T-helper 2 cell (primary cell): ENCODE measurements around the gene ZNF280B.
"Not testable (repeated sequence)": the region's sequence is repeated elsewhere in the genome, so short reads cannot be mapped to it uniquely, and the experiment has no call there.

Source experiments
- DNase-seq, 5 experiments: peaks; one replicate each; pipeline versions ENCODE4 v3.0.0 to v3.0.0-alpha.2; 2012 to 2022

The ZNF280B gene

GRCh38 chr22:22506736-22507135 lies 1.8 kb downstream of the ZNF280B start:
- DNase-seq = no peak

GRCh38 chr22:22498267-22498666 lies 10.3 kb downstream of the ZNF280B start:
- no peak for DNase-seq

GRCh38 chr22:22491589-22491988 lies 17.0 kb downstream of the ZNF280B start:
- DNase-seq = not testable (repeated sequence)

- no peak for DNase-seq
Observed at GRCh38 chr22:22488736-22489135, 19.8 kb downstream of the ZNF280B start.

DNA sequence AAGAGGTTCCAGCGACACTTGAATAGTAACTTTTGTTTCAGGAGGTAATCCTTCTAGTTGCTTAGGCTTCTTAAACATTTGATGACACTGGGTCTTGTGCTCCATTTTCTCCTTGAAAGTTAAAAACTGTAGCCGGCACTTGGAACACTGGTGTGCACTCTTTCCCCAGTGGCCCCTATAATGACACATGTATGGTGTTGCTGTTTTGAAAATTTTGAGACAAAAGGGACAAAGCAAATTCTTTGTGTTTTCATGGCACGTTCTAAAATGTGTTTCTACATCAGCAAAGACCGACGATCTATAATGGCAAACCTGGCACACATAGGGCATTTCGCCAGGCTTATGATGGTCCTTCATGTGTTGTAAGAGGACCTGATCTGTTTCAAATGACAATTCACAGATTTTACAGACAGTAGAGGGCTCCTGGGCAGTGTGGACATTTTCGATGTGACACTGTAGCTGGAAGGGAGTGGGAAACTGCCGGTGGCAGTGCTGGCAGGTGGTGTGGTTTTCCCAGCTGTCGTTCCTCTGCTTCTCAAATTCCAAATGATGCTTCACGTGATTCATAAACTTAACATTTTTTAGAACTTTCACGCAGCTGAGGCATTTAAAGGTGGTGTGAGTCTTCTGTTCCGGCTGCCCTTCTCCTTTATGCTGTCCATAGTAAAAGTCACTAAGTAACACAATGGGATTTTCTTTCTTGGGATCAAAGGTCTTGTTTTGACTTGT lies 20.5 kb downstream of the ZNF280B start:
- DNase-seq = no peak

DNA sequence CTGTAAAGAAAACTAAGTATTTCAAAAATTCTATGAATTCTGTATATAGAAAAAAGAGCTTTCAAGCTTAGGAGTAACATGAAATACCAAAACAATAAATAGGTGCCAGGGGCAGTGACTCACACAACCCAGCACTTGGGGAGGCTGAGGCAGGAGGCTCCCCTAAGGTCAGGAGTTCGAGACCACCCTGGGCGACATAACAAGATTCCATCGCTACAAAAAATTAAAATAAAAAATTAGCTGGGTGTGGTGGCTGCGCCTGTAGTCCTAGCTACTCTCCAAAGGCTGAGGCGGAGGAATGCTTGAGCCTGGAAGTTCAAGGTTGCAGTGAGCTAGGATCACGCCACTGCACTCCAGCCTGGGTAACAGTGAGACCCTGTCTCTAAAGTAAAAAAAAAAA lies 21.5 kb downstream of the ZNF280B start:
- DNase-seq = no peak

- DNase-seq = no peak
Observed at GRCh38 chr22:22486132-22486899, 22.2 kb downstream of the ZNF280B start.

DNA sequence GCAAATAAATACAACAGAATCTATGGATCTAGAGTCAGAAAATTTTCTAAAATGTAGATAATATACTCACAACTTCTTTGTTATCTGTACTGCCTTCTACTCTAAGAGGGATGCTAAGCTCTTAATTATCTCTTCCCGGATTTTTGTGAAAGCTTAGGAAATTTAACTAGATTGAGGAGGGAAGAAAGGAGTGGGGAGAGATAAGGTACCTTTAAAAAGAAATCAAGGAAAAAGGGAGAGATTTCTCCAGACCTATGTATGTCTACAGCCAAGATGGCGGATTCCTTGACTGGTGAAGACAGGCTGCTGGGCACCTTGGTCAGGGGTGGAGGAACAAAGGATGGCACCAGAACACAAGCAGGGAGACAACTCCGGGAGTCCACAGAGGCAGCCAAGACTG lies 23.0 kb downstream of the ZNF280B start:
- no peak for DNase-seq

- no peak for DNase-seq
Observed at GRCh38 chr22:22484023-22484422, 24.5 kb downstream of the ZNF280B start.

DNA sequence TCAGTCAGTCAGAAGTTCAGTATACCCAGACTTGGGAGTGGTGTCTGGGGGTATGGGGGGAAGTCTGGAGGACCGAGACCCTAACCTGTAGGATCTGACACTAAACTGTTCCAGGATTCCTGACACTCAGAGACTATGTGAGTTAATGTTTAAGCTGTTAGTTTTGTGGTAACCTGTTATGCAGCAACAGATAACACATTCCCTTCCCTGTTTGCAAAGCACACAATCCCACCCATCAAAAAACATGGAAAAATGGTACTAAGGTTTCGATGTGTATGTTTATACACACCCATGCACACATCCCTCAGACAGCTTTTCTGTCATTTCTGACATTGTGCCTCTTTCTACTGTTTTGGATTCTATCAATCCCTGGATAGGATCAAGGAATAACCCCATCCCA lies 27.6 kb downstream of the ZNF280B start:
- no peak for DNase-seq

GRCh38 chr22:22479999-22480532 lies 28.5 kb downstream of the ZNF280B start:
- no peak for DNase-seq

DNA sequence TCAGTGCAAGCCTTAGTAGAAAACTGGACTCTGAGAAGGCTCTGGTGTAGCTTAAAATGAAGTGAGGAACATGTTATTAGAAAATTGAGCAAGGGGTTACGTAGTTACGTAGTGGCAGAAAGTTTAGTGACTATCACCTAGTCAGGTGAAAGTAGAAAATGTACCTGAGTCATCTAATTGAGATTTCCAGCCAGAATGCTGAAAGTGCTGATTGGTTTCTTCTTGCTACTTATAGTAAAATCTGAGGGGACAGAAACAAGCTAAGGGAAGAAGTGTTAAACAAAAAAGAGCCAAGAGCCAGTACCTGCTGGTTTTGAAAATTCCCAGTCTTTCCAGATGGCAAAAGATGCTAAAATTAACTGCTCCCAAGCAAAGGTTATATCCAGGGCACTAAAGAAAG lies 29.4 kb downstream of the ZNF280B start:
- no peak for DNase-seq

DNA sequence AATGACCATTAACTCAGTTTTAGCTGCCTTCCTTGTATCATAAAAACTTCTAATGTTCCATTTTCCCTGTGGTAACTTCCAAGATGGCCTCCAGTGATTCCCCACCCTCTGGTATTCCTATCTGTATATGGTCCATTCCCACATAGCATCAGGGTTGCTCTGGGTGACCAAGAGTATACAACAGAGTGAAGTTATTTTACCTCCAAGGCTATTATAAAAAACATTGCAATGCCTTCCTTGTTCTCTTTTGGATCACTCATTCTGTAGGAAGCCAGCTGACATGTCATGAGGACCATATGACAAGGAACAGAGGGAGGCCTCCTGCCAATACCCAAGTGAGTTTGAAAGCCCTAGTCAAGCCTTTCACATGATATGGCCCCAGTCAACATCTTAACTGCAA lies 30.1 kb downstream of the ZNF280B start:
- DNase-seq = no peak

- no peak for DNase-seq
Observed at GRCh38 chr22:22474733-22475132, 33.8 kb downstream of the ZNF280B start.

- not testable (repeated sequence) for DNase-seq
Observed at GRCh38 chr22:22471104-22471503, 37.4 kb downstream of the ZNF280B start.

DNA sequence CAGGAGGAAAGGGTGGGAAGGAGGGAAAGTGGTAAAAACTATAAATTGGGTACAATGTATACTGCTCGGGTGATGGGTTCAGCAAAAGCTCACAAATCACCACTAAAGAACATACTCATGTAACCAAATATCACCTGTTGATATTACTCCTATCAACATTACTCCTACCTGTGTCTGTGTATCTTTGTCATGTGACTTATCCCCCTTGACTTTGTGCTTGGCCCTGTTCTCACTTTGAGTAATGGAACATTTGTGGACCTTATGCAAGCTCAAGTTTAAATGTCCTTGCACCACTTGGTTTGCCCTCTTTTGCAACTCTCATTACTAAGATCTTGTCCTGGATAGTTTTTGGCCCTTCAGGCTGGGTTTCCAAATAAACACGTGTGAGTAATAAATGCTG lies 39.0 kb downstream of the ZNF280B start:
- DNase-seq = no peak

DNA sequence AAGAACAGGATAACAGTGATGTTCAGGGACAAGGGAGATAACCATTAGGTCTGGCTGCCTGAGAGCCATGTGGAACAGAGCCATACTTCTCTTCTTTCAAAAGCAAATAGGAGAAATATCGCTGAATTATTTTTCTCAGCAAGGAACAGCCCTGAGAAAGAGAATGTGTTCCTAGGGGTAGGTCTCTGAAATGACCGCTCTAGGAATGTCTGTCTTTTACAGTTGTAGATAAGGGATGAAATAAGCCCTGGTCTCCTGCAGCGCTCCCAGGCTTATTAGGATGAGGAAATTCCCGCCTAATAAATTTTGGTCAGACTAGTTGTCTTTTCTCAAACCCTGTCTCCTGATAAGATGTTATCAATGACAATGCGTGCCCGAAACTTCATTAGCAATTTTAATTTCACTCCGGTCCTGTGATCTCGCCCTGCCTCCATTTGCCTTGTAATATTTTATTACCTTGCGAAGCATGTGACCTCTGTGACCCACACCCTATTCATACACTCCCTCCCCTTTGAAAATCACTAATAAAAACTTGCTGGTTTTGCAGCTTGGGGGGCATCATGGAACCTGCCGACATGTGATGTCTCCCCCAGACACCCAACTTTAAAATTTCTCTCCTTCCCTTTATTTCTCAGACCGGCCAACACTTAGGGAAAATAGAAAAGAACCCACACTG lies 39.6 kb downstream of the ZNF280B start:
- not testable (repeated sequence) for DNase-seq

GRCh38 chr22:22467112-22467511 lies 41.4 kb downstream of the ZNF280B start:
- DNase-seq = no peak

DNA sequence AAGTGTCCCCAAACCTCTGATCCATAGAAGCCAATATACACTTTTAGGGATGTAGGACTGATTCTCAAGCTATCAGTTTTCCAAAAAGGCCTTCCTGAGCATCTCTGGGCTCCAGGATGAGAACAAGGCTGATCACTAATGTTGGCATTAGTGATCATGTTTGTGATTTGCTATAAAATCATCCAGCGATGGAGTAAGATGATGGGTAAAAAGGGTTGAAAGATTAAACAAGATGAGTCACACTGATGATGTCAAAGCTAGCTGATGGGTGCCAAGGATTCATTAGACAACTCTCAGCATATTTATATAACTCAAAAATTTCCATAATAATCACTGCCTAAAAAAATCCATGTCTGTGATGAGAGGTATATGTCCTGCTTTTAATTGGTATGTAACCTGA lies 42.8 kb downstream of the ZNF280B start:
- DNase-seq = no peak

DNA sequence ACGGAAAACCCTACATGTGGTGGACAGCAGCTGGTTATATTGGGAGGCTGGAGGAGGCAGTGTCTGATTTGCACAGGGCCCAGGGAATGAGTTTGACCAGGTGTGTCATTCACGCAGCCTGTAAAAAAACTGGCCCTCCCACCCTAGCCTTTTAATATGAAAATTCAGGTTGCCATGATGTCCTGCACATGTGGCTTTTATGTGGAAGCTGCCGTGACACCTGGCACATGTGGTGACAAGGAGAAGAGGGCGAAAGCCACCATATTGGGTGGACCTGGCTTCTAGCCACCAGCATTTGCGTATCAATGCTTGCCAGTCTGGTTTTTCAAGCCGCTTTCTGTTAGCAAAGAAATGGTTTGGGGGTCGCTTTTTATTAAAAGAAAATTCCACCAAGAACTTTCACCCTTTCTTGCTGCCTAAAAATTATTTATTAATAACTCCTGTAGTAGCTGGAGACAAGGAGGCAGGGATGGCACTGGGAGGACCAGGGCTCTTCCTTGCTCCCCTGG lies 43.4 kb downstream of the ZNF280B start:
- DNase-seq = no peak

DNA sequence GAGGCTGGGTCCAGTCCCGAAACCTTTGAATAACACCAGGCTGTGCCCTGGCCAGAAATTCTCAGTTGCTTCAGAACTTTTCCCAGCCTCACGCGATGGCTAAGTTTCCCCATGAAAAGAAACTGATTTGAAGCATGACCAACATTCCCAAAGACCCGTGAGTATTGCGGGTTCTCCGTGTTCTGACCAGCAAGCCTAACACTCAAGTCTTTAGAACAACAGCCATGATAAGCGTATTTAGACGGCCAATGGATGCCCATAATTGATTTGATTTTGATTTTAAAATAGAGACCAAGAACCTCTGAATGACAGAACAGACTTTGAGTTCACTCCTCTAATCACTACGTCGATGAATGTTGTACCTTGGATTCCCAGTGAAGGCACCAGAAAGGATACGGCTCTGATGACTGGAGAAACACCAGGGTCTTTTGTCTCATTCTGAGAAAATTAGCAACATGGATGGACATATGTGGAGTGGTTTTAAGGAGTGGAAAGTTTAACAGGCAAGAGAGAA lies 43.9 kb downstream of the ZNF280B start:
- DNase-seq = no peak

GRCh38 chr22:22463855-22464540 lies 44.5 kb downstream of the ZNF280B start:
- DNase-seq = peak in 4 of 5 experiments; percentile 3 to 50 (median 10)
